Fibroblast of pulmonary artery (primary cell): ENCODE data around the gene LGALS12.

Experiments
- DNase-seq: peaks from one replicate; pipeline ENCODE4 v3.0.0-alpha.2; 2010; ENCODE audit warnings: low read depth
- H3K4me3 ChIP-seq: replicated peaks from 2 replicates; pipeline ENCODE4 v1.5.1; 2011; ENCODE audit warnings: low read depth, mild to moderate bottlenecking, control low read depth, low read length, moderate library complexity
- CTCF ChIP-seq: IDR thresholded peaks from 2 replicates; pipeline ENCODE4 v1.5.1; 2011; ENCODE audit warnings: mild to moderate bottlenecking, control low read depth, low read length, inconsistent platforms; ENCODE audit errors: missing control alignments

The LGALS12 gene

GRCh38 chr11:63491636-63492372, 14.1 kb upstream of the LGALS12 start:
- no peak for TF ChIP-seq CTCF
- H3K4me3 ChIP-seq, result peak overlapping the region; percentile 49
- peak; percentile 85 for DNase-seq

- no peak for TF ChIP-seq CTCF
- no peak overlapping the region for H3K4me3 ChIP-seq
Measured at GRCh38 chr11:63492441-63492840, 13.4 kb upstream of the LGALS12 start.

GRCh38 chr11:63493127-63493526, 12.8 kb upstream of the LGALS12 start:
- no peak for TF ChIP-seq CTCF
- no peak overlapping the region for H3K4me3 ChIP-seq
- no peak for DNase-seq

More at GRCh38 chr11:63492441-63492840, 13.4 kb upstream of the LGALS12 start:
- DNase-seq, result no peak

- DNase-seq, result no peak
- H3K4me3 ChIP-seq, result no peak overlapping the region
- TF ChIP-seq CTCF, result no peak
Measured at GRCh38 chr11:63494975-63495374, 10.9 kb upstream of the LGALS12 start.

GRCh38 chr11:63499874-63500273, 6.0 kb upstream of the LGALS12 start:
- no peak overlapping the region for H3K4me3 ChIP-seq
- no peak for DNase-seq
- no peak for TF ChIP-seq CTCF

- no peak for DNase-seq
- TF ChIP-seq CTCF, result no peak
- H3K4me3 ChIP-seq, result no peak overlapping the region
Measured at GRCh38 chr11:63501236-63501635, 4.6 kb upstream of the LGALS12 start.

- H3K4me3 ChIP-seq, result no peak overlapping the region
- no peak for DNase-seq
- TF ChIP-seq CTCF, result no peak
Measured at GRCh38 chr11:63502252-63502820, 3.5 kb upstream of the LGALS12 start.
